D341Med (cell line): ENCODE measurements around the gene JAZF1.

Source experiments
- DNase-seq: peaks from one replicate; pipeline ENCODE4 v3.0.0; 2012; ENCODE audit warnings: low spot score

JAZF1 gene

GRCh38 chr7:28191751-28192150, 11.2 kb upstream of the JAZF1 start:
- DNase-seq, result no peak

GRCh38 chr7:28191184-28191583, 10.6 kb upstream of the JAZF1 start:
- DNase-seq, result no peak

GRCh38 chr7:28190077-28190710, 9.6 kb upstream of the JAZF1 start:
- DNase-seq, result no peak

GRCh38 chr7:28187012-28187411, 6.4 kb upstream of the JAZF1 start:
- no peak for DNase-seq

GRCh38 chr7:28183627-28184026, 3.0 kb upstream of the JAZF1 start:
- DNase-seq, result no peak

- no peak for DNase-seq
Observed at GRCh38 chr7:28182071-28182471, 1.5 kb upstream of the JAZF1 start.

GRCh38 chr7:28181416-28181815, 821 bp upstream of the JAZF1 start:
- DNase-seq, result no peak

- DNase-seq, result no peak
Observed at GRCh38 chr7:28180031-28180363, 598 bp downstream of the JAZF1 start.

GRCh38 chr7:28179120-28180030, 1.2 kb downstream of the JAZF1 start:
- DNase-seq, result peak; percentile 88

- DNase-seq, result no peak
Observed at GRCh38 chr7:28178599-28178998, 2.0 kb downstream of the JAZF1 start.

- no peak for DNase-seq
Observed at GRCh38 chr7:28177836-28178235, 2.8 kb downstream of the JAZF1 start.

- no peak for DNase-seq
Observed at GRCh38 chr7:28176645-28177044, 4.0 kb downstream of the JAZF1 start.

GRCh38 chr7:28176174-28176573, 4.4 kb downstream of the JAZF1 start:
- no peak for DNase-seq

GRCh38 chr7:28174901-28175661, 5.5 kb downstream of the JAZF1 start:
- no peak for DNase-seq

GRCh38 chr7:28174442-28174841, 6.2 kb downstream of the JAZF1 start:
- no peak for DNase-seq

GRCh38 chr7:28173531-28173930, 7.1 kb downstream of the JAZF1 start:
- no peak for DNase-seq

GRCh38 chr7:28172958-28173357, 7.6 kb downstream of the JAZF1 start:
- DNase-seq, result no peak

GRCh38 chr7:28170701-28171100, 9.9 kb downstream of the JAZF1 start:
- DNase-seq, result no peak

GRCh38 chr7:28169230-28169629, 11.4 kb downstream of the JAZF1 start:
- no peak for DNase-seq

- no peak for DNase-seq
Observed at GRCh38 chr7:28168393-28169158, 12.0 kb downstream of the JAZF1 start.

GRCh38 chr7:28166982-28167715, 13.4 kb downstream of the JAZF1 start:
- no peak for DNase-seq
